Breast epithelium (tissue), 3 donors: ENCODE data around the gene TOPBP1.

ENCODE experiments used
- POLR2A ChIP-seq: fragments of 450-650 bp; IDR thresholded peaks from one replicate; pipeline ENCODE4 v1.6.1; 2016; ENCODE audit warnings: antibody characterized with exemption, mild to moderate bottlenecking, moderate library complexity
- TF ChIP-seq, protein P1 (sequence below), 3 donors: fragments of 450-650 bp; IDR thresholded peaks; one replicate each; pipeline ENCODE4 v1.5.1; 2016 to 2017; ENCODE audit warnings: antibody characterized with exemption in 3 of 3, mild to moderate bottlenecking in 3 of 3, moderate library complexity in 3 of 3

- TF ChIP-seq, protein P1, sequence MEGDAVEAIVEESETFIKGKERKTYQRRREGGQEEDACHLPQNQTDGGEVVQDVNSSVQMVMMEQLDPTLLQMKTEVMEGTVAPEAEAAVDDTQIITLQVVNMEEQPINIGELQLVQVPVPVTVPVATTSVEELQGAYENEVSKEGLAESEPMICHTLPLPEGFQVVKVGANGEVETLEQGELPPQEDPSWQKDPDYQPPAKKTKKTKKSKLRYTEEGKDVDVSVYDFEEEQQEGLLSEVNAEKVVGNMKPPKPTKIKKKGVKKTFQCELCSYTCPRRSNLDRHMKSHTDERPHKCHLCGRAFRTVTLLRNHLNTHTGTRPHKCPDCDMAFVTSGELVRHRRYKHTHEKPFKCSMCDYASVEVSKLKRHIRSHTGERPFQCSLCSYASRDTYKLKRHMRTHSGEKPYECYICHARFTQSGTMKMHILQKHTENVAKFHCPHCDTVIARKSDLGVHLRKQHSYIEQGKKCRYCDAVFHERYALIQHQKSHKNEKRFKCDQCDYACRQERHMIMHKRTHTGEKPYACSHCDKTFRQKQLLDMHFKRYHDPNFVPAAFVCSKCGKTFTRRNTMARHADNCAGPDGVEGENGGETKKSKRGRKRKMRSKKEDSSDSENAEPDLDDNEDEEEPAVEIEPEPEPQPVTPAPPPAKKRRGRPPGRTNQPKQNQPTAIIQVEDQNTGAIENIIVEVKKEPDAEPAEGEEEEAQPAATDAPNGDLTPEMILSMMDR (IDR thresholded peaks at IDR 0.05) = no peak
- no peak for TF ChIP-seq POLR2A
Observed at GRCh38 chr3:133649486-133650068, 12.2 kb downstream of the TOPBP1 start.
